ENCODE data around the gene PELI1. TPM values are rescaled to one million over a fixed set of nuclear protein-coding genes. Genes with fewer than 3 reads are reported as not detected.
A peak's percentile ranks its signal among the peaks of the same experiment; 100 is the strongest.

Gene PELI1
- total RNA-seq, 1 donor: 10.8 TPM

DNA sequence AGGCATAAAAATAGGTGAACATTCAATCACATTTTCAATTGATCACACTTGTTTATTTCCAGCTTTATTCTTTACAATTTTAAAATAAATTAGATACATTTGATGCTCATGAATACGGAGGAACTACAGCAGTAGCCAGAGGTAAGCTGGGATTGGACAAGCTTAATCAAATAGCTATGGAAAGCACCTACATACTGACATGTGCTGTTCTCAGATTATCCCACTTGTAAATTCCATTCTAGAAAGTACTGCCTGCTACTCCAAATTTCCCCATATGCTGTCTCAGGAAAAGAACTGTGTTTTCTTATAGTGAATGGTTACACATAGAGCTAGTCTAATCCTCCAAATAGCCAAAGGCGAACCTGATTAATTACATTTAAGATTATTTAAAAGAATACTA is 24.2 kb downstream of the PELI1 start:
- DNase-seq (ENCODE audit: low read depth): no peak
- no peak overlapping the region for H3K4me3 ChIP-seq (ENCODE audit: low read depth, low read length)
- TF ChIP-seq, protein P1, sequence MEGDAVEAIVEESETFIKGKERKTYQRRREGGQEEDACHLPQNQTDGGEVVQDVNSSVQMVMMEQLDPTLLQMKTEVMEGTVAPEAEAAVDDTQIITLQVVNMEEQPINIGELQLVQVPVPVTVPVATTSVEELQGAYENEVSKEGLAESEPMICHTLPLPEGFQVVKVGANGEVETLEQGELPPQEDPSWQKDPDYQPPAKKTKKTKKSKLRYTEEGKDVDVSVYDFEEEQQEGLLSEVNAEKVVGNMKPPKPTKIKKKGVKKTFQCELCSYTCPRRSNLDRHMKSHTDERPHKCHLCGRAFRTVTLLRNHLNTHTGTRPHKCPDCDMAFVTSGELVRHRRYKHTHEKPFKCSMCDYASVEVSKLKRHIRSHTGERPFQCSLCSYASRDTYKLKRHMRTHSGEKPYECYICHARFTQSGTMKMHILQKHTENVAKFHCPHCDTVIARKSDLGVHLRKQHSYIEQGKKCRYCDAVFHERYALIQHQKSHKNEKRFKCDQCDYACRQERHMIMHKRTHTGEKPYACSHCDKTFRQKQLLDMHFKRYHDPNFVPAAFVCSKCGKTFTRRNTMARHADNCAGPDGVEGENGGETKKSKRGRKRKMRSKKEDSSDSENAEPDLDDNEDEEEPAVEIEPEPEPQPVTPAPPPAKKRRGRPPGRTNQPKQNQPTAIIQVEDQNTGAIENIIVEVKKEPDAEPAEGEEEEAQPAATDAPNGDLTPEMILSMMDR (IDR thresholded peaks at IDR 0.05; ENCODE audit: insufficient read depth, low read depth, low read length): no peak

DNA sequence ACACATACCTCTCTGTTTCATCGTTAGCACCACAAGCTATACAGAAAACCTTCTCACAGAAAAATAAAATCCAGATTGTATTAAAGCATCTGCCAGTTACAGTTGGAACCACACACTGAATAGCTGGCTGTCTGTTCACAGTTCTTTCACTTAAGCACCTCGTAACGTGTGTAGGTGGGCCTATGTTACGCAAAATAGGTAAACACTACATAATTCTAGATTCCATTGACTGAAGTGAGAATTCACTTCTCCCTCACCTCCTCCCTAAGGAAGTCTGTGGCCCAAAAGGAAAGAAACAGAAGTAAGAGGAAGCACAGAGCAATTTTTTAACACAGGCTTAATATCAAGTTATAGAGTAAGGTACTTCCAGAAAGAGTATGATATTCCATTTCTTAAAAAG is 24.9 kb downstream of the PELI1 start:
- no peak for DNase-seq (ENCODE audit: low read depth)
- no peak overlapping the region for H3K4me3 ChIP-seq (ENCODE audit: low read depth, low read length)
- TF ChIP-seq, protein P1 (IDR thresholded peaks at IDR 0.05; ENCODE audit: insufficient read depth, low read depth, low read length): no peak

DNA sequence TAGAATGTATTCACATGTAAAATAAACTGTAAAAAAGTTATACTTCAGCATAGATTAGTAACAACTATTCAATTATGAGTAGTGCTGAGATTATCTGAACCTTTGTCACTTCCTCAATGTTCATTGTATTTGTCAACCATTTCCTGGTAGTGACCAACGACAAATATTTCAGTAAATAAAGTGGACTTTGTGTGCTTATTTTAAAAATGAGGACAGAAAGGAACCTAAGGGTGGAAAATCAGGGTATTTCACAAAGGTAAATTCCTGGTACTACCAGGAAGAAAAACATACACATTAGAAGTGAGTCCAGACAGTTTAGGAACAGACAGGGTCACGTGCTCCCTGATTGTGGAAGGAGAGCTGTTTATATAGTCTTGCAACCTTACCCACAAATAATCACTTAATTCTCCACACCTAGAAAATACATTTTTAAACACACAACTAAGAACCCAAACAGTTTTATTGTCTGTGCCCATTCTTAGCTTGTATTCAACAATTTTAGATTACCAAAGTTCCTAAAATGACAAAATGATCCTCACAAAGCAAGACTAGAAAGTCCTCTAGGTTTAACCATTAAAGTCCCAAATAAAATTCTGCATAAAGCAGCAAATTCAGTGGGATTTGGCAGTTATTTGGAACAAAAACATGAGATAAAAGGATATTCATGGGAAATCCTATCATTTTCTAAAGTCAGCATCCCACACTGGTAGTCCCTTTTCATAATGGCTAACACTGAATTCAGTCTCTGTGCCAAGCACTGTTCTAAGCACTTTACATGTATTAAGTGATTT is 28.2 kb downstream of the PELI1 start:
- no peak for DNase-seq (ENCODE audit: low read depth)
- TF ChIP-seq, protein P1 (IDR thresholded peaks at IDR 0.05; ENCODE audit: insufficient read depth, low read depth, low read length): no peak
- H3K4me3 ChIP-seq (ENCODE audit: low read depth, low read length): no peak overlapping the region

DNA sequence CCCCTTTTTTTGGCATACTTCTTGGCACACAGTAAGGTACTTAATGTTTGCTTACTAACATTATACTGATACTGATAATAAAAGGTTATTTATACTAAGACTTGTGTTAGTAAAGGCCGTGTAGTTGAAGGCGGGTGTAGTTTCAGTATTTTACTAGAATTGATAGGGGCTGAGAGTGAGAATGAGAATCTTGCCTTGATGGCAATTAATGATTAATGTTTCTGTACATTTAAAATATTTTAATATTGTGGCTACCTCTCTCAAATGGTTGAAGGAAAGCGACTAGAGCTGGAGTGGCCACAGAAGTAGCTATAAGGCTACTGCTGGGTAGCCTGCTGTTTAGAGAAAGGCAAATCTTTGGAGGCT is 29.3 kb downstream of the PELI1 start:
- TF ChIP-seq, protein P1 (IDR thresholded peaks at IDR 0.05; ENCODE audit: insufficient read depth, low read depth, low read length): no peak
- H3K4me3 ChIP-seq (ENCODE audit: low read depth, low read length): no peak overlapping the region
- DNase-seq (ENCODE audit: low read depth): no peak

DNA sequence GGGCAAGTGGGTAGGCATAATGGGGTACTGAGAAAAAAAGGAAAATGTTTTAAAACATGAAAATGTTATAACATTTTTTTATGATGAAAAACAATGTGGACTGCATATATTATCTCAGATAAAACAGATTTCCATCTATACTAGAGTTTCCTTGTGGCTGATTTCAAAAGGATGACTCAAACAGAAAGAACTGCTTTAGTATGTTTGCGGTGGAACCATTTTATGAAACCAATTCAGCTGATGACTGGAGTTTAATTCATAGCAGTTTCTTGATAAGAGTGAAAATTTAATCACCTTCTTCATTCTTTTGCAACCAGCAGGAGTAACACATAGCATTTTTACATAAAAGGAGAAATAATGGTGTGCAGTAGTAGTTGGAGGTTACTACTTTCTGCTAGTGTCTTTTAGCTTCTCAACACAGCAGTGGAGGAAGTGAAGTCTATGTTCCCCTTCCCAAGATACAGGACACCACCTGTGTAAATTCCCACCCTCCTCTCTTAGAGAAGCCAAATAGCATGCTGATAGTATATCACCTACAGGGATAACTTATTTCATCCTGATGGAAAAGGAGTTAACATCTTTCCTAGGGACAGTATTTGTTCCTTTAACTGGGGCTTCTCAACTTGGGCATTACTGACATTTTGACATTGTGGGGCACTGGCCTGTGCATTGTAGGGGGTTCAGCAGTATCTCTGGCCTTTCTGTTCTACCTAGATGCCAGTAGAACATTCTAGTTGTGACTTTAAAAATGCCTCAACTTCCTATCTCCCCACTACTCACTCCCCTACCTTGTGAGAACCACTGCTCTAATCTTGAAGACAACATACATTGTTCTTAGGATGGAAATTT is 29.9 kb downstream of the PELI1 start:
- no peak overlapping the region for H3K4me3 ChIP-seq (ENCODE audit: low read depth, low read length)
- TF ChIP-seq, protein P1 (IDR thresholded peaks at IDR 0.05; ENCODE audit: insufficient read depth, low read depth, low read length): no peak
- DNase-seq (ENCODE audit: low read depth): peak; percentile 84

DNA sequence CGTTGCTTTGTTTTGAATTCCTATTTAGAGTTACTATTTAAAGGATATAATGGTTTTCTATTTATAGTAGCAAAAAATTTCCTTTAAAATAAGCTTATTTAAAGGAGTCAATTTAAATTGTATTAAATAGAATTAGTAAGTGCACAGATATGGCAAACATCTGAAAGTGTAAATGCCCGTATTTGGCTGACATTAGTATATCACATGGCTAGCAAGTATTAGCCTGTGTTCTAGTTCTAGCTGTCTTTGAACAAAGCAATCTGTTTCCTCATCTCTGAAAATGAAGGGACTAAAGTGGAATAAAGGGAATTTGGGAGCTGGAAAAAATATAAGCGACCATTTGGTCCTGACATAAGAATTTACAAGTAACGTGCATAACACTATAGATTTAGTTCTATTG is 32.2 kb downstream of the PELI1 start:
- no peak for DNase-seq (ENCODE audit: low read depth)
- H3K4me3 ChIP-seq (ENCODE audit: low read depth, low read length): no peak overlapping the region
- TF ChIP-seq, protein P1 (IDR thresholded peaks at IDR 0.05; ENCODE audit: insufficient read depth, low read depth, low read length): no peak
